NCI-H2081 (cell line): ENCODE results near the gene NOC4L.
"Not testable (repeated sequence)": the region's sequence is repeated elsewhere in the genome, so short reads cannot be mapped to it uniquely, and the experiment has no call there.

Source experiments
- DNase-seq, 2 experiments: peaks; one replicate each; lab custom pipeline; 2025; lab: John Stamatoyannopoulos, UW

The NOC4L gene

DNA sequence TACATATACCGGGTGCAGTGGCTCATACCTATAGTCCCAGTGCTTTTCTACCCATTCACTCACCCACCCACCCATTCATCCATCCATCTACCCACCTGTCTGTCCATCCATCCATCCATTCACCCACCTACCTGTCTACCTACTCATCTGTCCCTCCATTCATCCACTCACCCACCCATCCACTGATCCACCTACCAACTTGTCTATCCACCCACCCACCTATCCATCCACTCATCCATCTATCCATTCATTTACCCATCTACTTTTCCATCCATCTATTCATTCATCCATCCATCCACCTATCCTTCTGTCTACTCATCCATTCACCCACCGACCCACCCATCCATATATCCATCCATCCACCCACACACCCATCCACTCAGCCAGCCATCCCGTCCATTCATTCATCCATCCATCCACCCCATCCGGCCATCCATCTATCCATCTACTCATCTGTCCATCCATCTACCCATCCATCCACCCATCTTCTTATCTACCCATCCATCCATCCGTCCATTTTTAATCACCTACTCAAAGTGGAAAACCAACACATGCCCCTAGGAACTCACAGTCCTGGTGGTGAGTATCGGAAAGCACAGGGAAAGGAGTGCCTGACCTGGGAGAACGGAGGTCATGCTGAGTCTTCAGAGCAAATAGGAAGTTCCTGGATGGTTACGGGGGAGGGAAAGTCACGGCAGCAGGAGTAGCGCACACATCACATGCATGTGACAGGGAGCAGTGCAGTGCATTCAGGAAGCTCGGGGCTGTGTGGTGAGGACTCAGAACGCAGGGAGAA, 20.1 kb upstream of the NOC4L start:
- no peak for DNase-seq

DNA sequence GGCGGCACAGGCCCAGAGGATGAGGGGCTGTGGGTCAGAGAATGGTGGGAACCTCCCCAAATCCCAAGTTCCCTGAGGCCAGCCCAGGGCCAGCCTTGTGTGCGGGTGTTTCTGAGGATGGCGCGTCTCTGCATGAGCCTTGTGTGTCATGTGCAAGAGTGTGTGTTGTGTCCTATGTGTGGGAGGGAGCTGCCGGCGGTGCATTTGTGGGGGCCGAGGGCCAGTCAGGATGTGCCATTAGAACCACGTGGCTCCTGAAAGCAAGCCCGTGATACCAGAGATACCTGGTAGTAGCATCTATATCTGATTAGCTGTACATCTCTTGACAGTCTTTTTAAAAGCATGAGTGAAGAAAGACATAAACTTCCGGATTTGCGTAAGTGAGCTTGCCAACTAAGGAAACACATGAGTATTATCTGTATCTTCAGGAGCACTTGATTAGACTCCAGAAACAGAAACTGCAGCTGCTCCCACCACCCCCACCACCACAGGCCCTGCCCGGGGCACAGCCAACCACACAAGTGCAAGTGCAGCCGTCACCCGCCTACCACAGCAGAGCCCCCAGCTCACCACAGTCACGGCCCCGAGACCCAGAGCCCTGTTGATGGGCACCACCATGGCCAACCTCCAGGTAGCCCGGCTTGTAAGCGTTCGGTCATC, 19.4 kb upstream of the NOC4L start:
- no peak for DNase-seq

DNA sequence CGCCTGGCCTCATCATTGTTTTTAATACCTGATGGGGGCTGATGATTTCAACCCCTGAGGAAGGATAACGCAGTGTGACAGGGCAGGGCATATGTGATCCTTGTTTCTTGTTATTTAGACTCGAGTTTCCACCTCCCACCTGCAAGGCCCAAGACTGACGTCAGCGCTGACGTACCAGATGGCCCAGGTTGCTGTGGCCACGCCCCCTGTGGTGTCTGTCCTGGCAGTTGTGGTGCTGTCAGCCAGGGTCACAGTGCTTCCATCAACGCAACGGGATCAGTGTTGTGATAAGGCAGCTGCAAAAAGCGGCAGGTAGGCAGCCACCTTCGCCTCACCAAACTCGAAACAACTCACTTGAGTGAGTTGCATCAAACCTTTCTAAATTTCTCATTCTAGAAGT, 18.5 kb upstream of the NOC4L start:
- DNase-seq, result no peak

DNA sequence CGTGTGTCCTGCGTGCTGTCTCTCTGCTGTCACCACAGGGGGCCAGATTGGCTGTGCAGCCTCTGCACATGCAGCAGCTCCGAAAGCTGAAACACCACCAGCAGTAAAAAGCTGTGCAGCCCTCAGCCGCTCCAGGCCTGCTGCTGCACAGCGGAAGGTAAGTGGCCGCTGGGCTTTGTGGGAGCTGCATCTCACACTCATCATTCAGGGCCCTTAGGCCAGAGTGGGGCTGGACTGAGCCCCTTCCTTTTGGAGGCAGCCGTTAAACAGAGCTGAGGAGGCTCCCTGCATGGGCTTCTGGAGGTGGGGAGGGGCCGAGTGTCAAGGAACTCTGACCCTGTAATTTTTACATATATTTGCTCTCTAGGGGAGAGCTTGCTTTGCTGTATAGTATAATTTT, 17.2 kb upstream of the NOC4L start:
- no peak for DNase-seq

DNA sequence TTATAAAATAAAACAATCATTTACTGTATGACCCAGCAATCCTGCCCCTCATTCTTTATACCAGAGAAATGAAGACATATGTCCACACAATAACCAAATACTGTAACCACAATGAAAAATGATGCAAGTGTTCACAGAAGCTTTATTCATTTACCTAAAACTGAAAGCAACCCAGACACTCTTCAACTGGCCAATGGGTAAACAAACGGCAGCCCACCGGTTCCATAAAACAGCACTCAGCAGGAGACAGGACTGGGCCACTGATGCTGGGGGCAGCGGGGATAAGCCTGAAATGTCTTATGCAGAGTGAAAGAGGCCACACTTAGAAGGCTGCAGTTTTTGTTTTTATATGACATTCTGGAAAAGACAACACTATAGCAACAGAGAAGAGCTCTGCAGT, 15.2 kb upstream of the NOC4L start:
- no peak for DNase-seq

DNA sequence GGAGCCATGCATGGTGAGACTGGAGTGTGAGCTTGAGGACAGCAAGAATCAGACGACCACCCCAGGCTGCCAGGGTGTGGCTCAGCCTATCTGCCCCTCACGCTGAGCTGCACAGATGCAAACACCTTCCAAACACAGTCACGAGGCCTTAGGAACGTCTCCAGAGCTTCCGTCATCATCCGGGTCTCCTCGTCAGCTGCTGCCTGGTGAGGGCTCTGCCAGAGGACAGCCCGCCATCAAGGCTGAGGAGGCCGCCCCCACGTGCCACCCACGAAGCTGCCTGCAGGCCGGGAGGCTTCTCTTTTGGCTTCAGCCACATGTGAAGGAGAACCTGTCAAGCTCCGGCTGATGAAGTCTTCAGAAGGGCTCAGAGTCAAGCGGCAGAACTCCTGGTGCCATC, 13.6 kb upstream of the NOC4L start:
- DNase-seq, result no peak

DNA sequence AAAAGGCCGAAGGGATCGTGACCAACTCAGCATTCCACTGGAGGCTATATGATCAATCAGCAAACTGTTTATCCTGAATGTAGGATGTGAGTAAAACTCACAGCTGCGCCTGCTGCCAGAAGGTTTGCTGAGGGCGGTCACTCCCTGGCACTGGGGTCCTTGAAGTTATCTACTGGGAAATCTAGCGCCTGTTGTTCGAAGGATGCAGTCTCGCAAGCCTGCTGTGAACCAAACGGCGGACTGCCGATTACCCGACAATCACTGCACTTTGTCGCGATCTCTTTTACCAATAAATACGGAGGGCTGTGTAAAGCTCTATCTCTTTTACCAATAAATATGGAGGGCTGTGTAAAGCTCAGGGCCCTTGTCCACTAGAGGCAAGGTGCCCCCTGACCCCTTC, 13.0 kb upstream of the NOC4L start:
- no peak for DNase-seq

DNA sequence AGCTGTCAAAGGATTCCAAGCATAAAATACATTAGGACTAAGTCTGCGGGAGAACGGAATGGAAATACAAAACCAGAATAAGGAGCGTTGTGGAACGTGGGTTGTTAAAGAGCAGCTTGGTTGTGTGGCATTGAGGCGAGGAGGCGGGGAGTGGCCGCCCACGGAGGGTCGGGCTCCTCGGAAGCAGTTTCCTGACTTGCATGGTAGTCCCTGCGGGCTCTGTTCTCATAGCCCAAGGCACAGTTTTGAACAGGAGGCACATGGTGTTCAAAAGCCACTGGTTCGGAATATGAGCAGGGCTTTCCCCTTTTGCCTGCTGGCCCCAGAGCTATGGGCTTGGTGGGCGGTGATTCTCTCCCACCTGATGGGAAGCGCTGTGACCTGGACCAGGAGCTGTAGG, 12.3 kb upstream of the NOC4L start:
- no peak for DNase-seq

DNA sequence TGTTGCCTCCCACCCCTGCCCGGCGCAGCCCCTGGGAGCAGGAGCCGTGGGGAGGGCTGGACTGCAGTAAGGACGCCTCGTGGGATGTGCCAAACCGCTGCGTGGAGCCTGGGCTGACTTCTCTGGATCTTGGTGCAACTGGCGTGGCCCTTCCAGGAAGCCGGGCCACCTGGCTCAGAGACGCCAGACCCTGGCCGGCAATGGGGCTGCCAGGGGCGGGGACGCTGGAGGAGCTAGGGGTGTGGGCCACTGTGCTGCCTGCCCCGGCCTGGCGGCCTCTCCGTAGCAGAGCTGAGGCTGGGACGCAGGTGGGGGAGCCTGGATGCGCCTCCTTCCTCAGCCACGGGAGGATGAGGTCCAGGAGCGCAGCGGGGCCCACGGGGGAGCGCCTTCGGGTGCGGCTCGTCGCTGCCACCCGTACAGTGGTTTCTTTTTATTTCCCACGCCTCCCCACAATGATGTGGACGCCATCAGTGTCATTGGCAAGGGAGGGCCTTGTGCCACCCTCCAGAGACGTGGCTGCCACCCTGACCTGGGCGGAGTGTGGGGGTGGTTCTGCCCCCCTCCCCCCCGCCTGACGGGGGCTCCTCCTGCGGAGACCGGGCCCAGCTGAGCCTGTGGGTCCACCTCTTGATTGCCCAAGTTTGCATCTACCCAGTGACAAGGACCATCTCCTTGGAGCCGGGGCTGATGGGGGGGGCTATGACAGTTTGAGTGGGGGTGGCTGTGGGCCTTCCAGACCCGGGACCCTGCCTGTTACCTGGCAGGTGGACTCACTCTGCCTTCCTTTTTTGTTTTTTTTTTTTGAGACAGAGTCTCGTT, 11.4 kb upstream of the NOC4L start:
- DNase-seq, result no peak

DNA sequence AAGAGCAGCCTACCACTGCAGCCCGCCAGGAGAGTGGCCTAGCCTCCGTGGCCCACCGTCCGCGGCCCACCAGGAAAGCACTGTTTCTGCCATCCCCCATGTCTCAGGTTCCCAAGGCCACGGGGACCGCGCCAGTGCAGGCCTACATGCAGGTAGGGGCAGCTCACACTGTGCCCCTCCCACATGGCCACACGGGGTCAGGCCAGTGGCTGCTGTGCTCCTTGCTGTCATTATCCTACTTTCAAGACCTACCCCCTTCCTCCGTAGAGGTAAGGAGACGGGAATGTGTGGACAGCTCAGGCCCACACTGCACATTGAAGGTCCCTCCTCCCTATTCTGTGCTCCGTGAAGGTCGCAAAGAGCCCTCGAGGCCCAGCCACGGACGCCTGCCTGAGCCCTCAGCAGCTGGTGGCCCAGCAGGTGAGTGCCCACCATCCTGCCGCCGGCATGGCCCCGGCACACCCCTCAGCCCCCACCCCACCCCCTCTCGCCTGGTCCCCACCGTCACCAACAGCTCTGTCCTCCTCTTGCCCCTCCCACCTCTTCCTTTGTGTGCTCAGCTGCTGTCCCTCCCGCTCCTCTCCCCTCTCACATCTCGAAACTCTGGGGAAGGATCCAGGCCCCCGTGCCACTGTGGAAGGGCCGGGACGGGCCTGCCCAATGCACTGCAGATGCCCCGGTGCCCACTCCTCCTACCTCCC, 10.2 kb upstream of the NOC4L start:
- peak; percentile 63 to 71 for DNase-seq

DNA sequence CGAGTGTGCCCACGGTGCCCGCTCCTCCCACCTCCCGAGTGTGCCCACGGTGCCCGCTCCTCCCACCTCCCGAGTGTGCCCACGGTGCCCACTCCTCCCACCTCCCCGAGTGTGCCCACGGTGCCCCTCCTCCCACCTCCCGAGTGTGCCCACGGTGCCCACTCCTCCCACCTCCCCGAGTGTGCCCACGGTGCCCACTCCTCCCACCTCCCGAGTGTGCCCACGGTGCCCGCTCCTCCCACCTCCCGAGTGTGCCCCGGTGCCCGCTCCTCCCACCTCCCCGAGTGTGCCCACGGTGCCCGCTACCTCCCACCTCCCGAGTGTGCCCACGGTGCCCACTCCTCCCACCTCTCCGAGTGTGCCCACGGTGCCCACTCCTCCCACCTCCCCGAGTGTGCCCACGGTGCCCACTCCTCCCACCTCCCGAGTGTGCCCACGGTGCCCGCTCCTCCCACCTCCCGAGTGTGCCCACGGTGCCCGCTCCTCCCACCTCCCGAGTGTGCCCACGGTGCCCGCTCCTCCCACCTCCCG, 9.5 kb upstream of the NOC4L start:
- not testable (repeated sequence) for DNase-seq

DNA sequence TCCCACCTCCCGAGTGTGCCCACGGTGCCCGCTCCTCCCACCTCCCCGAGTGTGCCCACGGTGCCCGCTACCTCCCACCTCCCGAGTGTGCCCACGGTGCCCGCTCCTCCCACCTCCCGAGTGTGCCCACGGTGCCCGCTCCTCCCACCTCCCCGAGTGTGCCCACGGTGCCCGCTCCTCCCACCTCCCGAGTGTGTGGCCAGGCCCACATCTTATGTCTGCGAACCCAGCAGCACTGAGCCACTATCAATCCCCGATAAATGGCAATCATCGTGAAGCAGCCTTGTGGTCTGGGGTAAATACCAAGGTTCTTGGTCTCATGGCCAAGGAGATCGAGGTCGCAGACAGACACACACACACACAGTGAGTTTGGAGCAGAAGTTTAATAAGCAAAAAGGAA, 8.0 kb upstream of the NOC4L start:
- not testable (repeated sequence) for DNase-seq

DNA sequence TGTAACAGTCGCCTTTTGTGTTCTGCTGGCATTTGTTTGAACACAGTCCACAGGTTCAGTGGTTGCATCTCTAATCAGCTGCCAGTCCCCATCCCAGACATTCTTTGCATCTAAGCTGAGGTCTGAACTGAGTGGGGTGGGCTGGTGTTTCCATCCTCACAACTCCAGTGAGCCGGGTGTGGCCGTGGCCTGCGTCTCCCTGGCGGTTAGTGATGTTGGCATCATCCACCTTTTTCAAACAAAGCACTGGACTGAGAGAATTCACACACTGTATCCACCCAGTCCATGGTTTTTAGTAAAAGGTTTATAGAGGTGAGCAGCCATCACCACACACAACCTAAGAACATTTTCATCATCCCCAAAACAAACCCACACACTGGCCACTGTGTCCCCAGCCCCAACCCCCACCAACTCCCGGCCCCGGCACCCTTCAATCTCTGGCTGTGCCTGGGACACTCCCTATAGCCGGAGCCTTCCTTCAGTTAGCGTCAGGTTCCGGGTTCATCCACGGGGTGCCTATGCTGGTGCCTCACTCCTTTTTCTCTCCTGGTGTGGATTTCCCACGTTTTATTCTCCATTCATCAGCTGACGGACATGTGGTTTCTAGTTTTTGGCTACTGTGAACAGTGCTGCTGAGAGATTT, 6.7 kb upstream of the NOC4L start:
- no peak for DNase-seq

DNA sequence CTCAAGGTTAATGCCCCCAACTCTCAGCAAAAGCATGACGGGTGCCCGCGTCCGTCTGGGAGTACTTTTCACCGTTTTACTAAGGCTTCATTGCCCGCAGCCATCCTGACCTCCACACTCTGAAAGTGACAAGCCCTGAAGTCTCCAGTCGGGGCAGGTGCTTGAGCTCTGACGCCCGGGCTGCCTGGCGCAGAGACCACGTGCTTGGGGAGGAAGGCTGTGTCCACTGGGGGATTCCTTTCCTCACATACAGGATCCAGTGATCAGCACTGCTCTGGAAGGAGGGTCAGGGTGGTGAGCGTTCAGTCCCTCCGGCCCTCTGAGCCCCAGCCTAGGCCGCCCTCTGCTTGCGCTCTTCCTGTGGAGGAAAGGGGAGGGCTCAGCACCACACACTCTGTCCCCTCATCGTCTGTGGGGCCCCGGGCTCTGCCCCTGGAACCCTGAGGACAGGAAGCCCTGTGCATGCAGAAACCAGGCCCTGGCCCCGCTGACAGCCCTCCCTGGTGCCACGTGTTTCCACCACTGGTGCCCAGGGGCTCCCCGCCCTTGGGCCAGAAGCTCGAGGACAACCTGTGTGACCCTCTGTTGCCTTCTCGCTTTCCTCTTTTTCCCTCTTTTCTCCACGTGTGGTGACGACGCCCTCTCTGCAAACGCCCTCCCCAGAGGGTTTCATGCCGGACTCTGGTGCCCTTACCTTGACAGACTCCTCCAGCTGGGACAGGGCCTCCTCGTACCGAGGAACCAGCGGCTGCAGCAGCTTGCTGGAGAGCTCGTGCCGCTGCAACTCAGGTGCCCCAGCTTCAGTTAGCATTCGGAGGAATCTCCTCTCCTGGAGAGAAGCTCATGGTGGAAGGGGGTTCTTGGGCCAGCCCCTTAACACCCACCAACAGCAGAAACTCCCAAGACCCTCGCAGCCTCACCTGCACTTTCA, 5.1 kb upstream of the NOC4L start:
- no peak for DNase-seq

DNA sequence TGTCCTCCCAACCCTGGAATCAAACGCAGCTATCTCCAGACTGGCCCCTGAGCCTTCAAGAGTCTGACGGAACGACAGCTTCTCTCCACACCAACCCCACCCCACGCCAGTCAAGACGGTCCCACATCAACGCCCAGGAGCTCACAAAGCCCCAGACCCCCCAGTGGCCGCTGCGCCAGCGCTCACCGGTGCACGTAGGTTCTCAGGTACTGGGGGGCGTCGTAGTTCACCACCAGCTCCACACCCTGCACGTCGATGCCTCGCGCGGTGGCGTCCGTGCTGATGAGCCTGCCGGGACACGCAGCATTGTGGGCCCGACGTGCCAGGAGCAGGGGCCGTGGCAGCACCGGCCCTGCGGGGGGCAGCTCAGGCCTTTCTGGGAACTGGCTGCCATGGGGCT, 4.3 kb upstream of the NOC4L start:
- DNase-seq, result no peak

DNA sequence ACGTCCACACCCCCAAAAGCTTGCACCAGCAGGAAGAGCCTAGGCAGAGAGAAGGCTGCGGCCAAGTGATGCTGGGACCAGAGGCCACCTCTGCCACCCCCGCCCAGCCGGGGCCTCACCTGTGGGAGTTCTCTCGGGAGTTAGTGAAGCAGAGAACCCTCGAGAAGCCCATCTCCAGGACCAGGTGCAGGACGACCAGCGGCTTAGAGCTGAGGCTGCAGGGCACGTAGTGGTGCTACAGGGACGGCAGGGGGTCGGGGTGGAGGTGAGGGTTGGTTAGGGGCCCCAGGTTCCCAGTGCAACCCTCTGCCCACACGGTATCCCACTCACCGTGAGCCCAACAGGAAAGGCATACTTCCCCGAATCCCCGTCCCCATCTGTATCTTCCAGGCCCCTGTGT, 3.8 kb upstream of the NOC4L start:
- DNase-seq, result no peak

DNA sequence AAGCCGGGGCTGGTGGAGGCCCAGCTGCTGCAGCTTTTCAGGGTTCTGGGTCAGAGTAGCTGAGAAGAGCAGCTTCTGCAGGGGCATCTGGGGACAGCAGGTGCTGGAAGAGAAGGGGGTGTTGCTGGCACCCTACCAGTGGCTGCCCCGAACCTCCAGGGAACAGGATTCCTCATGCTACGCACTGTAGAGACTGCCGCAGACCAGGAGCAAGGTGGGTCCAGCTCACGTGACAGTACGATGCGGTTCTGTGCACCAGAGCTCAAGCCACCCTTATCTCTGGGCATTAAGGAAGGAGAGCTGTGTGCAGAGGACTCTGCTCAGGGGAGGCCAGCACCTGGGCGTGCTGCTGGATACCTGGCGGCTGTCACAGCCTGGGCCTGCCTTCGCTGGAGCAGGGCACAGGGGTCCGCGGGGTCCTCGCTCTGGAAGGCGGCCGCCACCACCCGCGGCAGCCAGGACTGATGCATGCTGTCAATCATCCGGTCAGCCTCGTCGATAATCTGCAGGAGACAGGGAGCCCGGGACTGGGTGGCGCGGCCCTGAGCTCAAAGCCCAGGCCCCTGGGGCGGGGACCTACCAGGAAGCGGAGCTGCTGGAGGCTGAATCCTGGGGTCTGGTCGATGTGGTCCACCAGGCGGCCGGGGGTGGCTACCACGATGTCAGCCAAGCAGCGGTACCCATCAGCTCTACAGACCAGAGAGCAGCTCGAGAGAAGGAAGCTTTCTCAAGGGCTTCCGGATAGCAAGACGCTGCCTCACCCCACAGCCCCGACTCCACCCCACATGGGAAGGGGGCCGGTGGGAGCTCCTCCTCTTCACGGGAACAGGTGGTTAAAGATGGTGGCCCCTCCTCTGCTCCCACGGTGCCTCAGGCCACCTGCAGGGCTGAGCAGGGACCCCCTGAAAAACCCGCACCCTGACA, 3.1 kb upstream of the NOC4L start:
- no peak for DNase-seq

DNA sequence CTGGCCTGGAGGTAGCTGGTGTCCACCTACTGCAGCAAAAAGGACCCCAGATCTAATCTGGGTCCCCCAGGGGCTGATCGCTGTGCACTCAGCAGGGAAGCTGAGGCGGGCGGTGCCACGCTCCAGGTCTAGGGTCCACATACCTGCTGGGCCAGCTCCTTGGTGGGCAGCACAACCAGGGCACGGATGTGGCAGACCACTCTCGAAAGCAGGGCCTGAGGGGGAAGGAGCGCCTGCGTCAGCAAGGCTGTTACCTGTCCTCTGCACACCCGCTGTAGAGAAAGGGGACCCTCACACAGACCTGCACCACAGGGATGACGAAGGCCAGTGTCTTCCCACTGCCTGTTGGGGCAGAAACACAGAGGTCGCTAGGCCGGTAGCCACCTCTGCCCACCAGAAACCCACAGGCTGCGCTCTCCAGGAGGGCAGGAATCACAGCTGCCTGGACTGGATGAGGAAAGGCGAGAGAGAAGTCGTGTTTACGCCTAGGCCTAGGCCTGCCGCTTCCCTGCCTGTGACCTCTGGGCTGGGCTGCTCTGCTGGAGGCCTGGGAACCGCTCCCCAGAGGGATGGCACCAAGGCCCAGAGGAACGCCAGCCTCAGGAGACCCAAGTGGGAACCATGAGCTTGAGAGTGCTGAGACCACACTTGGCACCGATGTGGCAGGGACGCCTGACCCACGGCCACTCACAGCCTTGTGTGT, 2.1 kb upstream of the NOC4L start:
- no peak for DNase-seq
